ENCODE measurements around the gene STOML1.
"Not testable (repeated sequence)": the region's sequence is repeated elsewhere in the genome, so short reads cannot be mapped to it uniquely, and the experiment has no call there.

Gene STOML1

GRCh38 chr15:73946046-73946721 is 45.9 kb downstream of the STOML1 start:
- DNase-seq (ENCODE audit: low read depth), result no peak

DNA sequence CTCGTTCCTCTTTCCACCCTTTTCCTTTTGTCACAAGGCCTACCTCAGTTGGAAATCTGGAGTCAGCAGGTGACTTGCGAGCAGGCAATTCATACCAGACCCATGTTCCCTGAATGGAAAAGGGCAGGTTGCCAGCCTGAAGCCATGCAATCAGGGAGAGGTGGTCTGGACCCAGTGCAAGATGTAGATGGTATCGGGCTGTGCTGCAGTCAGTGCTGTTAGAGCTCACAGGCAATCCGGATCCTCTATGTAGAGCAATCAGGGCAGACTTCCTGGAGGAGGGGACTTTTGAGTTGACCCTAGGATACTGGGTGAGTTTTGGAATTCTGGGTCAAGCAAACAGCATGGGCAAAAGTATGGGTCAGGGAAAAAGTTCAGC is 47.0 kb downstream of the STOML1 start:
- DNase-seq (ENCODE audit: low read depth), result no peak

GRCh38 chr15:73944161-73945129 is 47.6 kb downstream of the STOML1 start:
- no peak for DNase-seq (ENCODE audit: low read depth)

DNA sequence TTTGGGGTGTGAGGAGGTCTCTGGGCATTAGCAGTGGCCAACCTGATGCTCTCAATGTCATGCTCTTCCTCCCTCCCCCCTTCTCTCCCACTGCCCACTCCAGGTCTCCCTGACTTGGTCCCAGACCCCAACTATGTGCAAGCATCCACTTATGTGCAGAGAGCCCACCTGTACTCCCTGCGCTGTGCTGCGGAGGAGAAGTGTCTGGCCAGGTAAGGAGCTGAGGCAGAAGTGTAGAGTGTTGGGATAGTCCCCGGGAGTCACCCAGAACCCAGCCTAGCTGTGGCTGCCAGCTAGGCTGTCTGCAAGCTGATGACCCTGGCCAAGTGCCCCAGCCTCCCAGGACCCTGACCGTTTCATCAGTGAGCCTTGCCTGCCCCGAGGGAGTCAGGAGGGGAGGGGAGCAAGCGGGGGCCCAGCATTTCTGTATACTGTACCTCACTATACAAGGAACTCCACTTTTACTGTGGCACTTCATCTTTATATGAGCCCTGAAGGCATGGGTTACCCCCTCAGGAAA is 49.3 kb downstream of the STOML1 start:
- DNase-seq (ENCODE audit: low read depth), result no peak

- DNase-seq (ENCODE audit: low read depth), result no peak
These were observed 50.0 kb downstream of the STOML1 start for GRCh38 chr15:73941871-73942635.

DNA sequence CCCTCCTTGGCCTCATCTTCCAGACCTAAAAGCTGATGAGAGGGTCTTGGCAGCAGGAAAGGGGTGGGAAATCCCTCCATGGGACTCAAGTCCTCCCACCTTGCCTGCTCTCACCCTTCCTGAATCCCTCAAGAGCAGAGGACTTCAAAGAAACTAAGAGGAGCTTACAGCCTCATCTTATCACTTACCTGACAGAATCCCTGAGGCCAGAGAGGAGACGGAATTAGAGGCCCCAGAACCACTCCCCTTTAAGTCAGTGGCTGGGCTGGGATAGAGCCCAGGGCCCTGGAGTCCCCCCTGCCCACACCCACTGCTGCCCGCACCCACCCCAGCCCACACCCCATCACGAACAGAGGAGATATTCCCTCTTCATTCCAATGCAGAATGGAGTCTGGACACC is 50.6 kb downstream of the STOML1 start:
- DNase-seq (ENCODE audit: low read depth), result no peak

GRCh38 chr15:73941044-73941443 is 51.1 kb downstream of the STOML1 start:
- no peak for DNase-seq (ENCODE audit: low read depth)

- no peak for DNase-seq (ENCODE audit: low read depth)
These were observed 51.8 kb downstream of the STOML1 start for GRCh38 chr15:73940061-73940981.

DNA sequence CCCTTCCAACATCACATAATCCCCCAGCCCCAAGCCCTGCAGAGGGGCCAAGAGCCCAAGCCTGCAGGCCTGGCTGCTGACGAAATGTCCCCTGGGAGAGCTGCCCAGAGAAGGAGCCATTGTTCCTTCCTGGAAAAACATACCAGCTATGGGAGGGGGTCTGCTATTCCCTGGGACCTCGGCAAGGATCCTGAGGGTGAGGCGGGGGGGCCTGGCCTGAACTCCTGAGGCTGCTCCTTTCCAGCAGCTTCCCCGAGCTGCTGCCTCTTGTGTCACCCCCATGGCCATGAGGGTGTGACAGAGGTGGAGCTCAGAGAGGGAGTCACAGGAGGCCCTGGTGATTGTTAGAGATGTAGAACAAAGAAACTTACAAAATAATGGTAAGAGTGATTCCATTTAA is 53.0 kb downstream of the STOML1 start:
- DNase-seq (ENCODE audit: low read depth), result no peak

GRCh38 chr15:73938516-73938915 is 53.6 kb downstream of the STOML1 start:
- not testable (repeated sequence) for DNase-seq (ENCODE audit: low read depth)

DNA sequence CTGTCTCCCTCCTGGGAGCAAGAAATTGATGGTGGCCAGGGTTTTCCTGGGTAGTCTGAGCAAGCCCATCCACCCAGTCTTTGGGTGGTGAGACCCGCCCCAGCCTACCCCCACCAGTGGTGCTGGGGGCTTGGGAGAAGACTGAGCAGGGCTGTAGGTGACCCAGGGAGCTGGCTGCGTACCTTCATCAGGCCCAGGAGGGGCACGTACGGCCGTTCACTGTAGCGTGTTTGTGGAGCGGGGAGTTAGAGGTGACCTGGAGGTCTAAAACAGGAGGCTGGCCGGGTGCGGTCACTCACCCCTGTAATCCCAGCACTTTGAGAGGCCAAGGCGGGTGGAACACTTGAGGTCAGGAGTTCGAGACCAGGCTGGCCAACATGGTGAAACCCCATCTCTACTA is 54.4 kb downstream of the STOML1 start:
- no peak for DNase-seq (ENCODE audit: low read depth)

DNA sequence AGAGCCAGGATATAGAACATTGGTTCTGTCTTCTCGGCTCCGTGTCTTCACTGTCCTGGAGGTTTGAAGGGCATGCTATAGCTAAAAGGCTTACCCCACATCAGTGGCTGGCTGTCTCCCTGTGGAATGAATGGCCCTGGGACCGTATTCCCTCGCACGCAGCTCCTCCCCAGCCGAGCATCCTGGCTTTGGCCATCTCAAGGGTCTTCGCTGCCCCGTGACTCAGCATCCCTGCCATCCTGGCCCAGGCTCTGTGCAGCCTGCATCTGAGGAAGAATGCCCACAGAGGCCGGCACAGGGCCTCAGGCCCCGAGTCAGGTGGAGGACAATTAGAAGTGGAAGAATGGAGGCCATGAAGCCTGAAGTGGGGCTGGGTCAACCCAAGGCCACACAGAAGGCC is 54.8 kb downstream of the STOML1 start:
- DNase-seq (ENCODE audit: low read depth), result no peak

GRCh38 chr15:73936588-73937290 is 55.4 kb downstream of the STOML1 start:
- DNase-seq (ENCODE audit: low read depth), result no peak

DNA sequence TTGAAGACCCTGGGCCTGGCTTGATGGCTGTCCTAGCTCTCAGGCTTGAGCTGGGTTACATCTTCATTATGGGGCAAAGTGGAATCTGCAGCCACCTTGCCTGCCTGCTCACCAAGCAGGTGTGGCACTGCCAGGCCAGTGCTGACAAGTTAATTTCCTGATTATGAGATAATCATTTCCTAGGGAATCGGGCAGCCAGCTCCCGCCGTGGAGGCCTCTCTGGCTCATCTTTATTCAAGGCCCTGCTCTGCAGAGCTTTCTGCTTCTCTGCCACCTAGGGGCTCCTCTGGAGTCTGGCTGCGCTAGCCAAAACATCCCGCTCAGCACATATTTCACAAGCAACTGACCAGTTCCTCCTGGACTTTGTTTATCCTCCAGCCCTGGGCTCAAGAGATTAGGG is 55.9 kb downstream of the STOML1 start:
- no peak for DNase-seq (ENCODE audit: low read depth)

DNA sequence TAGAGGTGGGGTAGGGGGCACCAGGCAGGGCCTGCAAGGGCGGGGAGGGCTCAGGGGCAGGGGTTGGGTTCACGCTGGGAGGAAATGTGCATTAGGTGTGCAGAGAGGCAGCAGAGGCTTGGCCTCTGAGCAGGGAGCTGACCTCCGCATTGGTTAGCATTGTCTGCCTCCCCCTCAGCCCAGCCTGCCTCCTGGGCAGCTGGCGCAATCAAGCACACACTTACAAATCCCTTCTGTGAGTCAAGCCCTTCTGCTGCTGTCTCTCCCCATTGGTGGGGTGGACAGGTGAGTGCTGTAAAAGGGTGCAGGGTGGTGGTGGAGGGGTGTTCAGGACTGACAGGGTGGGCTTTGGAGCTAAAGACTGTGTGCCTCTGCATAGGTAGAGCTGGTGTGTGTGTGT is 56.5 kb downstream of the STOML1 start:
- no peak for DNase-seq (ENCODE audit: low read depth)

DNA sequence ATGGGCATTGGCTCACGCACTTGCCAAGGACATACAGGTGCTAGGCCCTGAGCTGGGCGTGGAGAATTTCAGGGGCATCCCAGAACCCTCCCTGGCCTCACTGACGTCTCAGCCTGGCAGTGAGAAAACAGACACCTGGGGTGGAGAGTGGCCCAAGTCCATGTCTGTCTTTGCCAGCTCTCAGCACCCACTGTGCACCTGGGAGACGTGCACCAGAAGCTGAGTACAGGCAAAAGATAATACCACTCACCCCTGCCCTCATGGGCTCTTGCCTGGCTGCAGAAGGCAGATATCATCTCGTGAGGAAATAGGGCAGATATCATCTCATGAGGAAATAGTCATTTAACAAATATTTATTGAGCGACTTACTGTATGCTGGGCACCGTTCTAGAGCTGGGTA is 57.8 kb downstream of the STOML1 start:
- DNase-seq (ENCODE audit: low read depth), result no peak

GRCh38 chr15:73932381-73933191 is 59.5 kb downstream of the STOML1 start:
- DNase-seq (ENCODE audit: low read depth), result no peak

DNA sequence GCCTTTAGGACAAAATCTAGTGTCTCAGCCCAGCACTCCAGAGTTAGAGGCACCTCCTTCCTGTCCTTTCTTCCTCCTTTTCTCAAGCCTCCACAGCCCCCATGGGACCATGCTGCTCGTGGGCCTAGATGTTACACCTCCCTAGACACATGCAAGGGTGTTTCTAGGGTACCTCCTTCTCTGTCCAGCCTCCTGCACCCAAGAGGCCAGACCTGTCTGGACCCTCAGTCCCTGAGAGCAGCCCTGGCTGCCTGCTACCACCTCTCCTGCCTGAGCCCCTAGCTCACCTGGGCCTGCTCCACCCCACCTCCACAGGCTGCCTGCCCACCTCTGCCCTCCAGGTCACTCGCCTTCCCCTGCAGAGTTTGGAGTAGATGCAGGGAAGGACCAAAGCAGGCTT is 60.7 kb downstream of the STOML1 start:
- no peak for DNase-seq (ENCODE audit: low read depth)

- no peak for DNase-seq (ENCODE audit: low read depth)
These were observed 61.3 kb downstream of the STOML1 start for GRCh38 chr15:73930790-73931281.

- DNase-seq (ENCODE audit: low read depth), result no peak
These were observed 61.7 kb downstream of the STOML1 start for GRCh38 chr15:73930371-73930770.

Measured in stimulated activated CD4-positive, alpha-beta T cell treated with anti-CD3 and anti-CD28 coated beads, Interleukin-2, amount 100 ng/mL, for 4 hours (primary cell).